Stimulated activated CD8-positive, alpha-beta memory T cell treated with anti-CD3 and anti-CD28 coated beads, Interleukin-7, amount 100 ng/mL, for 1 hour (primary cell): Measurements from ENCODE around the gene ZNF516.

Experiments used
- DNase-seq, 2 donors: peaks; one replicate each; pipeline ENCODE4 v3.0.0-alpha.2; 2020; ENCODE audit warnings: low read depth in 2 of 2

Gene ZNF516

GRCh38 chr18:76399613-76400391 is 95.2 kb downstream of the ZNF516 start:
- no peak for DNase-seq

- peak; percentile 57 to 63 for DNase-seq
These were observed 96.0 kb downstream of the ZNF516 start for GRCh38 chr18:76398896-76399612.

- no peak for DNase-seq
These were observed 96.7 kb downstream of the ZNF516 start for GRCh38 chr18:76398295-76398694.

- no peak for DNase-seq
These were observed 97.4 kb downstream of the ZNF516 start for GRCh38 chr18:76397631-76398030.

- no peak for DNase-seq
These were observed 98.2 kb downstream of the ZNF516 start for GRCh38 chr18:76396792-76397191.

GRCh38 chr18:76395609-76396008 is 99.4 kb downstream of the ZNF516 start:
- no peak for DNase-seq

- DNase-seq, result no peak
These were observed 100.1 kb downstream of the ZNF516 start for GRCh38 chr18:76394780-76395476.

GRCh38 chr18:76392349-76392748 is 102.7 kb downstream of the ZNF516 start:
- DNase-seq, result no peak

- DNase-seq, result no peak
These were observed 103.3 kb downstream of the ZNF516 start for GRCh38 chr18:76391746-76392145.

GRCh38 chr18:76391038-76391437 is 104.0 kb downstream of the ZNF516 start:
- no peak for DNase-seq

GRCh38 chr18:76390452-76391035 is 104.5 kb downstream of the ZNF516 start:
- no peak for DNase-seq

GRCh38 chr18:76389716-76390115 is 105.3 kb downstream of the ZNF516 start:
- no peak for DNase-seq

GRCh38 chr18:76388891-76389423 is 106.1 kb downstream of the ZNF516 start:
- no peak for DNase-seq

- no peak for DNase-seq
These were observed 106.8 kb downstream of the ZNF516 start for GRCh38 chr18:76388261-76388660.

- no peak for DNase-seq
These were observed 107.4 kb downstream of the ZNF516 start for GRCh38 chr18:76387608-76388007.

- no peak for DNase-seq
These were observed 108.2 kb downstream of the ZNF516 start for GRCh38 chr18:76386886-76387285.

GRCh38 chr18:76386071-76386470 is 109.0 kb downstream of the ZNF516 start:
- DNase-seq, result no peak

GRCh38 chr18:76385681-76385975 is 109.4 kb downstream of the ZNF516 start:
- DNase-seq, result no peak

- no peak for DNase-seq
These were observed 110.0 kb downstream of the ZNF516 start for GRCh38 chr18:76384861-76385680.

- no peak for DNase-seq
These were observed 110.8 kb downstream of the ZNF516 start for GRCh38 chr18:76384114-76384790.

GRCh38 chr18:76383636-76384035 is 111.4 kb downstream of the ZNF516 start:
- DNase-seq, result no peak
